GM18499 (cell line): ENCODE data around the gene TANC1.

Experiments used
- ATAC-seq: cut with Tn5 transposase; IDR thresholded peaks from one replicate; pipeline ENCODE4 v1.9.1; 2021; ENCODE audit warnings: moderate number of reproducible peaks; ENCODE audit not compliant: insufficient read depth, unreplicated experiment

The TANC1 gene

DNA sequence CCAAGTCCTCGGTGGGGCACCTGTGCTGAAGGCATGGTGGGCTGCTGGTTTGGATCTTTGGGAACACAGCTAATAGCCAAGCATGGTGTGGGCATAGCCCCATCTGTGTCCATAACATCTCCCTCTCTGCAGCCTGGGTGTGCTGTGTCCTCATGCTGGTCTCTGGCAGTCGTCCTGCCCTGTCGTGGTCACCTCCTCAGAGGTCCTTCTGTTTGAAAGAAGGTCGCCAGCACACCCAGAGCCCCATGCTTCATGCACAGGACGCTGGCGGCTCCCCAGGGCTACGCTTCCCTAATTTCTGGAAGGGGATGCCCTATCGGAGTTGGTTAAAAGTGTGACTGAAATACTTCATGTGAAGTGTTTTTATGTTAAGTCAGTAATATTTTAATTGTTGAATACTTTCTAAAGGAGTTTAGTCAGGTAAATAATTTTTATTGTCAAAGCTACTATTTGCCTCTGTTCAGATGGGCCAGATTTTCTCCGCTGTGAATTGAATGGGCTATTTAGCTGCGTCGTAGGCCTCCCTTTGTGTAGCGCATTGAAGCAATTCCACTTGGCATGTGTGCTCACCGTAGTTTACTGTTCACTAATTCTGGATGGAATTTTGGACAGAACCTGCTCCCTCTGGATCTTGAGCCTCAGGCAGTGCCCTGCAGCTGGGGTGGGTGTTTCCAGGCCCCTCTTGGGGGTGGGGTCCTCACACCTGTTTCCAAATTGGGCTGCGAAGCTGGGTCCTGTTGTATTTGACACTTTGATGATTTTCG is 236.1 kb downstream of the TANC1 start:
- no peak for ATAC-seq

DNA sequence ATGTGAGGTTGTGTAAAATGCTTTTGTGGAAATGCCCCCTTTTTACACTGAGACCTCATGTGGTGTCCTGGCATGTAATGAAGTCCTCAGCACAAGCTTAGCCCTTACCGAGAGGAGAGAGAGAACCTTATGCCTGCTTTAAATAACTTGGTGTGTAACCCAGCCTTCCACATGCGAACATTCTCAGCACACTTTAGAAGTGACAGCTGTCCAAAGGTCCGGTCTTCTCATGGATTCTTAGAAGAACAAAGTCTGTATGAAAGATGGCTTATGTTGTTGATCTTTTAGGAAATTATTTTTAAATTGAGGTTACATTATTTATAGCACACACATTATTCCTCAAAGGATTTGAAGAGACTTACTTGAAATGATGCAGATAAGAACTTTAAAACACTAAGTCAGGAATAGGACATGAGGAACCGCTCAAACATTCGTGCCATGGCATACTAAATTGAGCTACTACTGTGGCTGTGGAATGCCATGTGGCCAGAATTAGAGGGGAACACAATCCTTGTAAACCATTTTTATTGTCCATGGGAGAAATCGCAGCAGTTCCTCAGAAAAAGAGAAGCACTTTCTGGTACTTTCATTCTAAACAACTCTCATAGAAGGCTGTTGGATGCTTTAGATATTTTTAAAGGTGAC is 238.4 kb downstream of the TANC1 start:
- ATAC-seq, result no peak

DNA sequence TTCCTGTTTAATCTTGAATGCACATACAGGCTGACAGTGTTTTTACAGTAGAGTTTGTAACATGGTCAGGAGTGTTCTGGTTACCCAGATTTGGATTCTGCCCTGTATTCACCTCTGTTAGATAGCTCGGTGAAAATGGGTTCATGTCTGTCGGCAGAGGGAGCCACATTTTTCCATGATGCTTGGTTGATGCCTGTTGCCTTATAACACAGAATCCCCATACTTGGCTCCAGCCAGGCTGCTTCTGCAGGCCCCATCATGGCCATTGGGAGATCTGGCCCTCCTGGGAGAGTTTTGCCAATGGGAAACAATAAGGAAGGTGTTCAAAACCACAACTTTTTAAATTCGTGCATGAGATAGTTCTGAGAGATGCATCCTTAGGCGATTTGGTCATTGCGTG is 240.0 kb downstream of the TANC1 start:
- no peak for ATAC-seq

DNA sequence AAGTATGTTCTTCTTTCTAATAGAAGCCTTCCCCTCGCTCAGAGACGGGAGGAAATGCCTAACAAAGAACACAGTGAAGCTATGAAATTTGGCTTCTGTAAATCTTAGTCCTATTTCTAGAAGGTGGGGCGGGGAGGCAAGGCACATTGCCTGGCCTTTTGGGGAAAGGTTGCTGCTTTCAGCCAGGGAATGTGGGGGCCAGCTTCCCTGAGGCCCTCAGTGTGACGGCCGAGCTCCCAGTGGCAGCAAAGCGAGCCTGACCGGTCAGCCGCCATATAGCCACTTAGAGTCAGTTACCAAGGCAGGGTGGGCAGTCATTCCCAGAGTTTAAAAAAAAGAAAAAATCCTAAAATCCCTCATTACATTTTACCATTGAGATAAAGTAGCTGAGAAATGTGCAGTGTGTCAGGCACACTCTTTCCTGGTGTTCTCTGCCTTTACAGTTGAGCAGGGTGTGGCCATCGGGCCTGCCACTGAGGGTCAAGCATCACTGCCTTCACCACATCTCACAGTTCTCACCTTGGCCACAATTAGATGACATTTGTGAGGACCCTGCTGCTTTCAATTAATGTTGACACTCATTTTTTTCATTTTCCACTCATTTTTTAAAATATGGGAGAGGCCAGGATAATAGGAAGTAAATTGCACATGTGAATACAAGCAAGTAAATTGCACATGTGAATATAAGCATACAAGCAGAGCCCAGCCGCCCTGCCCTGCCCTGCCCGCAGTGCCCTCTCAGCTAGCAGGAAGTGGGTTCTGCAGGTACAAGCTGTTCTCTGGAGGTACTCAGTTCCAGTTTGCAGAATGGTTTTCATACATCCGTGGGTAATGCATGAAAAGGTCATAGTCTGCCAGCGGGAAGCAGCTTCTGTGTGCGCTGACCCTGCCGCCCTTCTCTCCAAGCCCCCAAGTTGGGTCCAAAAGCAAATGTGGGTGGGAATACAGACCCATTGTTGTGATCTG is 241.2 kb downstream of the TANC1 start:
- peak; percentile 42 for ATAC-seq

DNA sequence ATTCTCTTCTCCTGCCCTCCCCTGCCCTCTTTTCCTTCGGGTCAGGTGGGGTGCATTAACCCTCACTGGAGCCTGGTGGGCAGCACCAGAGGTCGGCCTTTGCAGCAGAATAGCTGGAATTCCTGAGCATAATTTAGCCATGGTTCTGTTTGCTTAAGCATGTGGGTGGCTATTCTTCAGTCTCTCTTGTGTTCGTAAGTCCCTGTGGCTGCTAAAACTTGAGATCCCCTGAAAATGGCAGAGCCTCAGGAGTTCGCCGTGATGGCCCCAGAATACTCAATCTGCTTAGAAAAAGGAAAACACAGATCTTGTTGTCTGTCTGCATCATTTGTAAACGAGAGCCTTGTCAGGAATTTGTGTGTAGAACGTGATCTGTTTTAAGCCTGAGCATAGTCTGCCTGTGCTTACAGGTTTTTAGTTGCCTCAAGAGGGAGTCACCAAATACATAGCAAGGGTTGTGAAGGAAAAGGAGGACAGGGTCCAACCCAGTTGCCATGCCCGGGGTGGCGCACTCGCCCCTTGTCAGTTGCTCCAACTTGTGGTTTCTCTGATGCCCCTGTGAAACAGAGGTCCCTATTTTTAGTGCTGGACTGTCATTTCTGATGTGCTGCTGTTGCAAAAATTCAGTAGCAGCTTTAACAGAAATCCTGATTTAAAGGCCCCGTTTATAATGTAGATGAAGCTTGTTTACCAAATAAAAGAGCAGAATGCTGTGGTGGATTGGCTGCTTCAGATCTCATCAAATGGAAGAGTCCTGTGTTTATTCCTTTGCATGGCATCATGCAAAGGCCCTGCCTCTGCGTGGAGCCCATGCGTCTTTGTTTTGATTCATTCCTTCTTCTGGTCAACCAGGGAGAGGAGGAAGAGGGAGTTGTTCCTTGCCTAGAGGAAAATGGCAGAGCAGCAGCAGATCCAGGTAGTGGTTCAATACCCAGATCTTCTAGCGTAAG is 243.3 kb downstream of the TANC1 start:
- no peak for ATAC-seq

DNA sequence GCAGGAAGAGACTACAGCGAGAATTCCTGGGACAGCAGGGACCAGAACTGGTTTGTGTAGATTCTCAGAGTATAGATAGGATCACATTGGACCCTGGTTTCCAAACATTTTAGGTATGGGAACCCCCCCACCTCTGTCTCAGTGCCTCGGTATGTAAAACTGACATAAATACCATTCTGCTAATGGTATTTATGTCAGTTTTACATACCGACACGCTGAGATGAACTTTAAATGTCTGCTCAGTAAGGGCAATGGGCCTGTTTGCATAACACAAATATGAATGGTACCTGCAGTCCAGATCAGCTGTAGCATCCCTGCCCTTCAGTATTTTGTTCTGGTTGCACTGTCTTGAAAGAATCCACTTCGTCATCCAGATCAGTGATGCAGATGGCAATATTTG is 244.9 kb downstream of the TANC1 start:
- ATAC-seq, result no peak

DNA sequence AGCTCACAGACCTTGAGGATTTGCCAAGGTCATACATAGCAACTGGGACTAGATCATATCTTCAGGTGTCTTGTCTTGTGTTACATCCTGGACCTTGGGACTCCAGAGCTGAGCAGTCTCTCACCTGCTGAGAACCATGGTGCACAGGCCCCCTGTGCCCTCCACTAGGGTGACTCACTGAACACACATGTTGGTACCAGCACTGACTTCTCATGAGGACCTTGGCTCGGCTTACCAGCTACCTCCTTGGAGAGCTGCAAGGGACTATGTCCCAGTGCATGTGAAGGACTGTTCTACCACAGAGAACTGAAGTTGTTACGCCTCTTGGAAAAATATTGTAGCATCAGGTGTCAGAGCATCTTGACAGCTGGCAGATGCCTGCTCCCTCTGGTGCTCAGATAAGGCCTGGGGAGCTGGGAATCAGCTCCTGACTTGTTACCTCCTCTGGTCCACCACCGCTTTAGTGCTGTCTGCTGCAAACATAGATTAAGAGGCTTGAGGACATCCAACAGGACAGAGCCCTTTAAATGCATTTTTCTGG is 246.0 kb downstream of the TANC1 start:
- ATAC-seq, result no peak

DNA sequence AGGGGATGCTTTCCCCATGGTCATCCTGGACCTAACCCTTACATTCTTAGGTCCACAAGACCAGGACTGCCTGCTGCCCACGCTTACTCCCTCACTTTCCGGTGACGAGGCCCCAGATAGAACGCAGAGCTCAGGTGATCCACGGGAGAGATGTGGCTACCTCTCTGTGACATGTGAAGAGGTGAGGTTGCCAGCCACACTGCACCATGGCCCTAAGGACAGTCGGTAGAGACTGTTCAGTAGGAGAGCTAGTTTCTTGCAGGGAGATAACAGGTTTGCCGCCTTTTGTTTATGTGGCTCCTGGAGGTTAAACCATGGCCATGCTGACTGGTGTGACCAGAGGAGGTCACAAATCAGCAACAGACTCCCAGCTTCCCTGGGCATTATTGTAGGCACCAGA is 246.7 kb downstream of the TANC1 start:
- ATAC-seq, result no peak

DNA sequence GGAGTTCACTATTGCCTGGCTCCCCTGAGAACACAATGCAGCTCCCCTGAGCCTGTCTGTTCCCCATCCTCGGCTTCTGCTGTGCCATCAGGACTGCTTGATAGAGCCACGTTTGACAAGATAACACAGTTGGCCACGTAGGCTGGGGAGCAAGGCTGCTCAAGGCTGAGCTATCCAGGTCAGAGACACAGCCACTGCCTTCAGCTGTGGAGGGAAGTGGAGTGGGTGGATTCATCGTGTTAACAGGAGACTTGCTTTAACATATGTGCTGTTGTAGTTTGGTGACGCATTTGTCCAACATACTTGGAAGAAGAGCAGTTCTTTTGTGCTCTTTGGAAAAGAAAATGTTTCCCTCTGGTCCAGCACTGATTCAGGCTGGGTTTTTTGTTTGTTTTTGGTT is 249.2 kb downstream of the TANC1 start:
- ATAC-seq, result no peak

DNA sequence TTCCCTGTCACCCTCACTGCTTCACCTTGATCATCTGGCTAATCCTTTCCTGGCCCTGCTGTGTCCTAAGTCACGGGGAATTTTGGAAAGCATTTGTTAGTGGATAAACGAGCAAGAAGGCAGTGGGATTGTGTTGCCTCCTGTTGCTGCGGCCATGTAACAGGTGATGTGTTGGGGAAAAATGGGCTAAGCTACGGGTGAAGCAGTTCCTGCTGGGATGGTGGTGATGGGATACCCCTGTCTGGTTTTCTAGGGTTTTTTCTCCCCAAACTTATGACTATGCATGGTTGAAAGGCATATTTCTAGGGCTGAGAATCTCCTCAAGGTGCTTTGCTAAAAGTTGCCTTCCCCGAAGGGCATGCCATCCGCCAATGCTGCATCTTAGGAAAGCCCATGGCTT is 249.9 kb downstream of the TANC1 start:
- no peak for ATAC-seq

DNA sequence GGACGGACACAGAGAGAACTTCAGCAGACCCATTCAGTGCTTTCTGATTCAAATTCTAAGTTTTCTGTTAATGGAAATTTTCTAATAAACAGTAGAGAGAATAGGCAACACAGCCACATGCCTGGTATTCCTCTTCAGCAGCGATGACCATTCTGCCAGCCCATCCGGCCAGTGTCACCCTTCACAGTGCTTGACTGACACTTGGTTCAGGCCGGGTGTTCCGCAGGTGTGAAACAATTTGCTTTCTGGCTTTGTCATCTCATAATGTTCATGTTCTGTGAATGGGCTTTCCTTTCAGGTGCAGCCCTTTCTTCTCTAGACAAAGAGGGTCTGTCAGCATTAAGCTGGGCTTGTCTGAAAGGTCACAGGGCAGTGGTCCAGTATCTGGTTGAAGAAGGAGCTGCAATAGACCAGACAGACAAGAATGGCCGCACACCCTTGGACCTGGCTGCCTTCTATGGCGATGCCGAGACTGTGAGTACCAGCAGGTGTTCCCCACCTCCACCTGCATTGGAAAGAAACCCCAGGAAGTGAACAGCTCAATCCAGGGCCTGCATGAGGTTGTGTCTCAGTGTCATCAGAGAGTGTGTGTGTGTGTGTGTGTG is 251.1 kb downstream of the TANC1 start:
- ATAC-seq, result no peak

DNA sequence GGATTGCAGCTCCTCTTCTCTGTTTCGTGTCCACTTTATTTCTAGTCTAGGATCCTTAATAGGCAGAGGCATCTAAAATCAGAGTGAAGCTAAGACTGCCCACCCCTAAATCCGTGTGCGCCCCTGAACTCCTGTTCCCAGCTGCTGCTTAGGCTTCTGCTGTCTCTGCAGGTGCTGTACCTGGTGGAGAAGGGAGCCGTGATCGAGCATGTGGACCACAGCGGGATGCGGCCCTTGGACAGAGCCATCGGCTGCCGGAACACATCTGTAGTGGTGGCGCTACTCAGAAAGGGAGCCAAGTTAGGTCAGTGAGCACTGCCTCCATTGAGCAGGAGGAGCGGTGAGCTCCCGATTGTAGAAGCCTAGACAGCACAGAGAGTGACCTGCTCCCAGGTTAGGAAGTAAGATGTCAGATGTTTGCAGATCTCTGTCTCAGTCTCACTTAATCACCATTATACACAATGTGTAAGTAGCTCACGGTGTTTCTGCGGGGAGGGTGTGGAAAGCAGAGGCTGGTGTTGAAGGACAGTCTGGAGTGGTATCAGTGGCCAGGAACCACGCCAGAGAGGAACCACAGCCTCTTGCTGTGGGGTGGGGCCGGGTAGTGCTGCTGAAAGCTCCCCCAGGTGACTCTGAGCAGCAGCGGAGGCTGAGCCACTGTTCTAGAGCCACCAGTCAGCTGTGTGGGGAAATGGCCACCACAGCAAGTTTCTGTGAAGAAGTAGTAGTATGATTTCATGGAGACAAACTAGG is 255.8 kb downstream of the TANC1 start:
- no peak for ATAC-seq

DNA sequence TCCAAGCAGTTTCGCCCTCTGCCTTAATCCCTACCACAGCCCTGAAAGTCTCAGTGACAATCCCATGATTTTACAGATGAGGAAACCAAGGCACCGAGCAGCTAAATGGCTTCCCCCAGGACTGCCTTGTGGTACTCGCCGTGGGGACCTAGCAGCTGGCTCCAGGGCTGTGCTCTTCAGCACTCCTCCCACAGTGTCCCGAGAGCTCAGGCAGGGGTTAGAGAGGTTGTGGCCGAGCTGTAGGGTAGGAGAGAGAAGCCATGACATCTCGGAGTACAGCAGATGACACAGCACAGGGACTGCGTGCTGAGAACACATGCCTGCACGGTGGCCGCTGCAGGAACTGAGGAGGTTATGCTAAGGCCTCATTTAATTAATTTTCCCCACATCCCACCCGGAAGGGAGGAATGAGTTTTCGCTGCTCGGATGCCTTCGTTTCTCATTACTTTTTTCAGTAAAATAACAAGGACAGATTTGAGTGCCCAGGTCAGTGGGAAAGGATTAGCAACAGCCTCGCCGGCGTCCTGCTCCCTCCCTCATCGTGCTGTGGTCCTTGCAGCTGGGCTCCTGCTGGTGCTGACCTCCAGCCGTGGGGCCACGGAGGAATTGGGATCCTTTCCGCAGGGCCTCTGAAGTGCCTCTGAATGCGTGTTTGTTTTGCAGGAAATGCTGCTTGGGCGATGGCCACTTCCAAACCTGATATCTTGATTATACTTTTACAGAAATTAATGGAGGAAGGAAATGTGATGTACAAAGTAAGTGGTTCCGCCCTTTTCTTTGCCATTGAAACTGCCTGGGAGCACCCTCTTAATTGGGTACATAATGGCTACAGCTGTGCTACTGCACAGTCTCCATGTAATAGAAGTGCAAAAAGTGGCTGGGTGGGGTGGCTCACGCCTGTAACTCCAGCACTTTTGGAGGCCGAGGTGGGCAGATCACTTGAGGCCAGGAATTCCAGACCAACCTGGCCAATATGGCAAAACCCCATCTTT is 256.9 kb downstream of the TANC1 start:
- ATAC-seq, result no peak

DNA sequence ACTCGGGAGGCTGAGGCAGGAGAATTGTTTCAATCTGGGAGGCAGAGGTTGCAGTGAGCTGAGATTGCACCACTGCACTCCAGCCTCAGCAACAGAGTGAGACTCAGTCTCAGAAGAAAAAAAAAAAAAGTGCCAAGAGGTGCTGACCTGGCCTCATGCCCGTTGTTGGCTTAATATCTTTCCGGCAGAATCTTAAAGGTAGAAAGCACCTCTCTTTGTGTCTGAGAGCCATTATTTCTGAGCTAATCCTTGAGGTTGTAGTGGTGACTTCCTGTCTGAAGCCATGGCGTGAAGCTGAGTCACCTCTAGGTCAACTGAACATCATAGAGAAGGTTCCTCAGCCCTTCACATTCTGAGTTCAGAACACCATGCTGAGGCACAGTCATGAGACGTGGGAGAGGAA is 257.6 kb downstream of the TANC1 start:
- no peak for ATAC-seq

DNA sequence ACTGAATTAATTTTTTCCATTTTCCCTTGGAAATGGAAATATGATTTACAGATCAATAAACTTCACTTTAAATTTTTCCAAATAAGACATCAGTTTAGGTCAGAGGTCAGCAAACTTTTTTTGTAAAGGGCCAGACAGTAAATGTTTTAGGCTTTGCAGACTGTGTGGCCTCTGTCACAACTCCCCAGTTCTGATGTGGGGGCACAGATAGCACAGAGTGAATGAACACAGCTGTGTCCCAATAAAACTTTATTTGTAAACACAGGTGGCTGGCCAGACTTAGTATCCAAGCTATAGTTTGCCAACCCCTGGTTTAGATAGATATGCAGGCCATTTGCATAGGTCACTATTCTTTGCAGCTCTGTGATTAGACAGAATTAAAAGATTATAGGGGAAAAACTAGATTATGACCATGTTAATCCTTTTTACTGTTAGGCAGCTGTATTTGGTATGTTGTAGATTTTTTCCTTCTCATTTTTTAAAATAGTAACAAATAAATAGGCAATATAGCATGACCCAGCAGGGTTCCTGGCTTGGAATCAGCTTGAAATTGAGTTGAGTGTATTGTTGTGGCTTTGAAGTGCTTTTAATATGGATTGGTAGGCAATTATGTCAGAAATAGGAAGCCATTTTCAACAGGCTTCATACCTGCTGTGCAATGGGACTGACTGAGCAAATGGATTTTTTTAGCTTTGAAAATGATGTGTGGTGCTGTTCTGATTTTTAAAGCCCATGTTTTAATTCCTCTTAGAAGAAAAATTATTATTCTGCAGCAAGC is 258.4 kb downstream of the TANC1 start:
- ATAC-seq, result no peak

DNA sequence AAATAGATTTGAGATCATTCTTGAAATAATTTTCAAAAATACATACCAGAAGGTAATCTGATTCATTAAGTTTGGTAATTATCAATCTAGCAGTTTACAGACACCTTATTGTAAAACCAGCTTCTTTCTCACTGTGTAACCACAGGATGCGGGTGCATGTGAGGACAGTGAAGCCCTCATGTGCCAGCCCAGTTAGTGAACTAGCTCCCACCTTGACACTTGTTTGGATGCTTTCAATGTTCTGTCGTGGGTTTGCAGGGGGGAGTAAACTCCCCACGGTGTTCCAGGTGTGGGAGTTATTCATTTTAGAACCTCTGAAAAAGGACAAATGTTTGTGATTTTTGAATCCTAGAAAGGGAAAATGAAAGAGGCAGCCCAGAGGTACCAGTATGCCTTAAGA is 259.0 kb downstream of the TANC1 start:
- ATAC-seq, result no peak
